Measurements from ENCODE around the gene RIMKLB. TPM values are rescaled to one million over a fixed set of nuclear protein-coding genes. Genes with fewer than 3 reads are reported as not detected.

Gene RIMKLB
- polyA plus RNA-seq (2012; ENCODE audit: missing spikeins) = 27.8 TPM

GRCh38 chr12:8697476-8698131, at the start of gene RIMKLB:
Gene RIMKLB, plus strand, starts transcription at chr12:8697991. Its CDS starts 15,876 bp downstream, at chr12:8713867.
- DNase-seq (ENCODE audit: insufficient read length) = peak; percentile 74
- TF ChIP-seq POLR2A (IDR thresholded peaks at IDR 0.05; ENCODE audit: low read depth, low read length) = peak; percentile 75; the same call in 1 of the 2 replicates
- TF ChIP-seq POLR2AphosphoS5 (IDR thresholded peaks at IDR 0.05; ENCODE audit: low read depth, low read length) = peak; percentile 66
- TF ChIP-seq TAF1 (IDR thresholded peaks at IDR 0.05; ENCODE audit: borderline replicate concordance, low read depth, low read length) = peak; percentile 18; the same call in 1 of the 2 replicates
- FAIRE-seq = peak; percentile 96

GRCh38 chr12:8648576-8649205, 49.1 kb upstream of the RIMKLB start:
- no peak for TF ChIP-seq TAF1 (IDR thresholded peaks at IDR 0.05; ENCODE audit: borderline replicate concordance, low read depth, low read length)
- no peak; the same call in 1 of the 2 replicates for TF ChIP-seq POLR2A (IDR thresholded peaks at IDR 0.05; ENCODE audit: low read depth, low read length)
- peak; percentile 54; the same call in 1 of the 2 replicates for TF ChIP-seq POLR2AphosphoS5 (IDR thresholded peaks at IDR 0.05; ENCODE audit: low read depth, low read length)
- FAIRE-seq (peak; percentile 99), DNase-seq (ENCODE audit: insufficient read length) (peak; percentile 53)

- TF ChIP-seq POLR2A (IDR thresholded peaks at IDR 0.05; ENCODE audit: low read depth, low read length) (no peak), TAF1 (IDR thresholded peaks at IDR 0.05; ENCODE audit: borderline replicate concordance, low read depth, low read length) (no peak), POLR2AphosphoS5 (IDR thresholded peaks at IDR 0.05; ENCODE audit: low read depth, low read length) (no peak)
- FAIRE-seq = no peak
- no peak for DNase-seq (ENCODE audit: insufficient read length)
Measured at GRCh38 chr12:8655421-8655820, 42.4 kb upstream of the RIMKLB start.

- DNase-seq (ENCODE audit: insufficient read length) (no peak), FAIRE-seq (no peak)
Measured at GRCh38 chr12:8658346-8658745, 39.4 kb upstream of the RIMKLB start.

GRCh38 chr12:8661016-8661415, 36.8 kb upstream of the RIMKLB start:
- FAIRE-seq (no peak), DNase-seq (ENCODE audit: insufficient read length) (no peak)
- TF ChIP-seq POLR2A (IDR thresholded peaks at IDR 0.05; ENCODE audit: low read depth, low read length) (no peak), POLR2AphosphoS5 (IDR thresholded peaks at IDR 0.05; ENCODE audit: low read depth, low read length) (no peak), TAF1 (IDR thresholded peaks at IDR 0.05; ENCODE audit: borderline replicate concordance, low read depth, low read length) (no peak)

More at GRCh38 chr12:8658346-8658745, 39.4 kb upstream of the RIMKLB start:
- TF ChIP-seq POLR2AphosphoS5 (IDR thresholded peaks at IDR 0.05; ENCODE audit: low read depth, low read length) (no peak), TAF1 (IDR thresholded peaks at IDR 0.05; ENCODE audit: borderline replicate concordance, low read depth, low read length) (no peak), POLR2A (IDR thresholded peaks at IDR 0.05; ENCODE audit: low read depth, low read length) (no peak)

- FAIRE-seq = no peak
- no peak for TF ChIP-seq TAF1 (IDR thresholded peaks at IDR 0.05; ENCODE audit: borderline replicate concordance, low read depth, low read length)
- no peak for TF ChIP-seq POLR2A (IDR thresholded peaks at IDR 0.05; ENCODE audit: low read depth, low read length)
- no peak for TF ChIP-seq POLR2AphosphoS5 (IDR thresholded peaks at IDR 0.05; ENCODE audit: low read depth, low read length)
- no peak for DNase-seq (ENCODE audit: insufficient read length)
Measured at GRCh38 chr12:8661751-8662150, 36.0 kb upstream of the RIMKLB start.

- FAIRE-seq (no peak), DNase-seq (ENCODE audit: insufficient read length) (no peak)
- TF ChIP-seq POLR2AphosphoS5 (IDR thresholded peaks at IDR 0.05; ENCODE audit: low read depth, low read length) (no peak), POLR2A (IDR thresholded peaks at IDR 0.05; ENCODE audit: low read depth, low read length) (no peak), TAF1 (IDR thresholded peaks at IDR 0.05; ENCODE audit: borderline replicate concordance, low read depth, low read length) (no peak)
Measured at GRCh38 chr12:8662593-8662992, 35.2 kb upstream of the RIMKLB start, which contains the start of gene MFAP5. Gene MFAP5, minus strand, starts transcription at chr12:8662826. Its CDS starts 722 bp downstream, at chr12:8662104.

GRCh38 chr12:8664228-8664913, 33.4 kb upstream of the RIMKLB start:
- no peak for DNase-seq (ENCODE audit: insufficient read length)
- no peak for FAIRE-seq
- TF ChIP-seq TAF1 (IDR thresholded peaks at IDR 0.05; ENCODE audit: borderline replicate concordance, low read depth, low read length) (no peak), POLR2AphosphoS5 (IDR thresholded peaks at IDR 0.05; ENCODE audit: low read depth, low read length) (no peak), POLR2A (IDR thresholded peaks at IDR 0.05; ENCODE audit: low read depth, low read length) (no peak)

GRCh38 chr12:8665759-8666158, 32.0 kb upstream of the RIMKLB start:
- TF ChIP-seq POLR2AphosphoS5 (IDR thresholded peaks at IDR 0.05; ENCODE audit: low read depth, low read length) = no peak
- TF ChIP-seq POLR2A (IDR thresholded peaks at IDR 0.05; ENCODE audit: low read depth, low read length) = no peak
- TF ChIP-seq TAF1 (IDR thresholded peaks at IDR 0.05; ENCODE audit: borderline replicate concordance, low read depth, low read length) = no peak
- no peak for DNase-seq (ENCODE audit: insufficient read length)
- no peak for FAIRE-seq

GRCh38 chr12:8667270-8667669, 30.5 kb upstream of the RIMKLB start:
- no peak for TF ChIP-seq POLR2AphosphoS5 (IDR thresholded peaks at IDR 0.05; ENCODE audit: low read depth, low read length)
- TF ChIP-seq POLR2A (IDR thresholded peaks at IDR 0.05; ENCODE audit: low read depth, low read length) = no peak
- no peak for TF ChIP-seq TAF1 (IDR thresholded peaks at IDR 0.05; ENCODE audit: borderline replicate concordance, low read depth, low read length)
- FAIRE-seq (no peak), DNase-seq (ENCODE audit: insufficient read length) (no peak)

GRCh38 chr12:8668441-8668840, 29.4 kb upstream of the RIMKLB start:
- TF ChIP-seq POLR2A (IDR thresholded peaks at IDR 0.05; ENCODE audit: low read depth, low read length) = no peak
- no peak for TF ChIP-seq TAF1 (IDR thresholded peaks at IDR 0.05; ENCODE audit: borderline replicate concordance, low read depth, low read length)
- no peak for TF ChIP-seq POLR2AphosphoS5 (IDR thresholded peaks at IDR 0.05; ENCODE audit: low read depth, low read length)
- peak; percentile 36 for FAIRE-seq
- DNase-seq (ENCODE audit: insufficient read length) = no peak
